ENCODE data around the gene PDZK1IP1.
"Not testable (repeated sequence)": the region's sequence is repeated elsewhere in the genome, so short reads cannot be mapped to it uniquely, and the experiment has no call there.

The PDZK1IP1 gene

DNA sequence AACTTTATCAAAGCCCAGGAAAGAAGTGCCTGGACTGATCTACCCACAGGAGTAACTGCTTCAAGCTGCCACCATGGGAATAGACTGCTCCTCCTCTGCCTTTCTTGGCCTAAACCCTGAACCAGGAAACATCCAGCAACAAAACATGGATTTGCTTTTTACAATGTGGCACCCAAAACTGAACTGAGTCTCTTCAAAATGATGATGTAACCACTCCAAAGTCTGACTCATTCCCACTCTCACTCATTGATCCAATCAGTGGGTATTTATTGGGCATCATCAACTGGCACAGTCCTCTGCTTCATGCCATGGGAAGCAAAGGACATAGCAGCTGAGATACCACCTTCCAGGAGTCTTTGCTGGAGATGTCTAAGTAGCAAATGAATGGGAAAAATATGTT lies 29.1 kb downstream of the PDZK1IP1 start:
- no peak for DNase-seq (ENCODE audit: low read depth, low spot score)
- no peak overlapping the region for H3K4me3 ChIP-seq (ENCODE audit: low read depth, low read length)
- in situ Hi-C loops (cut with HindIII; ENCODE audit: low sequenced_read_pairs), result no loop called here
- TF ChIP-seq, protein P1, sequence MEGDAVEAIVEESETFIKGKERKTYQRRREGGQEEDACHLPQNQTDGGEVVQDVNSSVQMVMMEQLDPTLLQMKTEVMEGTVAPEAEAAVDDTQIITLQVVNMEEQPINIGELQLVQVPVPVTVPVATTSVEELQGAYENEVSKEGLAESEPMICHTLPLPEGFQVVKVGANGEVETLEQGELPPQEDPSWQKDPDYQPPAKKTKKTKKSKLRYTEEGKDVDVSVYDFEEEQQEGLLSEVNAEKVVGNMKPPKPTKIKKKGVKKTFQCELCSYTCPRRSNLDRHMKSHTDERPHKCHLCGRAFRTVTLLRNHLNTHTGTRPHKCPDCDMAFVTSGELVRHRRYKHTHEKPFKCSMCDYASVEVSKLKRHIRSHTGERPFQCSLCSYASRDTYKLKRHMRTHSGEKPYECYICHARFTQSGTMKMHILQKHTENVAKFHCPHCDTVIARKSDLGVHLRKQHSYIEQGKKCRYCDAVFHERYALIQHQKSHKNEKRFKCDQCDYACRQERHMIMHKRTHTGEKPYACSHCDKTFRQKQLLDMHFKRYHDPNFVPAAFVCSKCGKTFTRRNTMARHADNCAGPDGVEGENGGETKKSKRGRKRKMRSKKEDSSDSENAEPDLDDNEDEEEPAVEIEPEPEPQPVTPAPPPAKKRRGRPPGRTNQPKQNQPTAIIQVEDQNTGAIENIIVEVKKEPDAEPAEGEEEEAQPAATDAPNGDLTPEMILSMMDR (IDR thresholded peaks at IDR 0.05; ENCODE audit: low read depth, low read length), result no peak

DNA sequence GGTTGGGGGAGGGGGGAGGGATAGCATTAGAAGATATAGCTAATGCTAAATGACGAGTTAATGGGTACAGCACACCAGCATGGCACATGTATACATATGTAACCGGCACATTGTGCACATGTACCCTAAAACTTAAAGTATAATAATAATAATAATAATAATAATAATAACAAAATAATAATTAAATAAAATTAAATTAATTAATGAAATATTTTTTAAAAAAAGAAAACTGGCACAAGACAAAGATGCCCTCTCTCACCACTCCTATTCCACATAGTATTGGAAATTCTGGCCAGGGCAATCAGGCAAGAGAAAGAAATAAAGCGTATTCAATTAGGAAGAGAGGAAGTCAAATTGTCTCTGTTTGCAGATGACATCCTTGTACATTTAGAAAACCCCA lies 31.9 kb downstream of the PDZK1IP1 start:
- DNase-seq (ENCODE audit: low read depth, low spot score); H3K4me3 ChIP-seq (ENCODE audit: low read depth, low read length); in situ Hi-C loops (cut with HindIII; ENCODE audit: low sequenced_read_pairs): not testable (repeated sequence)

DNA sequence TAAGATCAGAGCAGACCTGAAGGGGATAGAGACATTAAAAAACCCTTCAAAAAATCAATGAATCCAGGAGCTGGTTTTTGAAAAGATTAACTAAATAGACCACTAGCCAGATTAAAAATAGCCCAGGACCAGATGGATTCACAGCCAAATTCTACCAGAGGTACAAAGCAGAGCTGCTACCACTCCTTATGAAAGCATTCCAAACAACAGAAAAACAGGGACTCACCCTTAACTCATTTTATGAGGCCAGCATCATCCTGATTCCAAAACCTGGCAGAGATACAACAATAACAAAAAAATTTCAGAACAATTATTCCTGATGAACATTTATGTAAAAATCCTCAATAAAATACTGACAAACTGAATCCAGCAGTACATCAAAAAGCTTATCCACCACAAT lies 33.4 kb downstream of the PDZK1IP1 start:
- in situ Hi-C loops (cut with HindIII; ENCODE audit: low sequenced_read_pairs); DNase-seq (ENCODE audit: low read depth, low spot score): not testable (repeated sequence)

DNA sequence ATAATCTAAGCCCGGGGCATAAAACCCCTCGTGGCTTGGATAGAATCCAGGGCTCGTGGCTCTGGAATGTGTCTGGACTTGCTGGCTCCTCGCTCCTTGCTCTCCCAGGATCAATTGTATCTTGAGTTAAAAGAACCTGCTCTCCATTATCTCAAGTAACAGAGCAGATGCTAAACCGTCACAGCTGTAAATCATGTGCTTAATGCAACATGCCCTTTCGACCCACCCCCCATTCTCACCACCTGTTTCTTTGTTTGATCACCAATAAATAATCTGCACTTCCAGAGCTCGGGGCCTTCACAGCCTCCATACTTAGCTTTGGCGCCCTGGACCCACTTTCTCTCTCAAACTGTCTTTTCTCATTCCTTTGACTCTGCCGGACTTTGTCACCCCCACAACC lies 40.7 kb downstream of the PDZK1IP1 start:
- in situ Hi-C loops (cut with HindIII; ENCODE audit: low sequenced_read_pairs); DNase-seq (ENCODE audit: low read depth, low spot score); H3K4me3 ChIP-seq (ENCODE audit: low read depth, low read length): not testable (repeated sequence)

More for the DNA sequence above, 33.4 kb downstream of the PDZK1IP1 start:
- not testable (repeated sequence) for H3K4me3 ChIP-seq (ENCODE audit: low read depth, low read length)

DNA sequence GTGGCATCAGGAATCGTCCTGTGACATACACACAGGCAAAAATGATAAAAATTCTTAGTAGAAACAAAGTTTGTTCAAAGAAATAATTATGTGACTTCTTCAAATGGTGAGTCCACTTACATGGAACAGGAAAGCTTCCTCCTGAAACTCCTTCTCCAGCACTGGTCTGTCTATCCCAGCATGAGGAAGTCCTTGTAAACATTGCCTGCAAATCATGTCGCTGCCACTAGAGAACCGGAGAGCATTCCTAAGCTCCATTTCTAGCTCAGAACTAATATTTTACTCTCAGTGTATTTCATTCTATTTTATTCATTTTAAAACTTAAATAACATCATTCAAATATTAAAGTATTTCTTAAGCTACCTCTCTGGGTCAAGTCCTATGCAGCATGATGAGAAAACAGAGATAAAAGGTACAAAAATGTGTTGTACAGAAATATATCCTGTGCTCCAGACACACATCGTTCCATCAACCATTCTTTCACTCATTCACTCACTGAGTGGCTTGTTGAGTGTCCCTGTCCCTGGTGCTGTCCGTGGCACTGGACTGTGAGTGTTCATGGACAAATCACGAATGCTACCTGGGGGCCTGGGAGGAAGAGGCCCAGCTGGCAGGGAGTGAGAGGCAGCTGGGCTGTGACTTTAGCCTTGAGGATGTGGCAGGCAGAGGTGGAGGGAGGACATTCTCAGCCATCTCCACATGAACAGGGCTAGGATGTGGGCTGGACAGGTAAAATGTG lies 42.6 kb downstream of the PDZK1IP1 start:
- in situ Hi-C loops (cut with HindIII; ENCODE audit: low sequenced_read_pairs), result no loop called here
- H3K4me3 ChIP-seq (ENCODE audit: low read depth, low read length), result no peak overlapping the region
- DNase-seq (ENCODE audit: low read depth, low spot score), result no peak
- TF ChIP-seq, protein P1 (IDR thresholded peaks at IDR 0.05; ENCODE audit: low read depth, low read length), result no peak

DNA sequence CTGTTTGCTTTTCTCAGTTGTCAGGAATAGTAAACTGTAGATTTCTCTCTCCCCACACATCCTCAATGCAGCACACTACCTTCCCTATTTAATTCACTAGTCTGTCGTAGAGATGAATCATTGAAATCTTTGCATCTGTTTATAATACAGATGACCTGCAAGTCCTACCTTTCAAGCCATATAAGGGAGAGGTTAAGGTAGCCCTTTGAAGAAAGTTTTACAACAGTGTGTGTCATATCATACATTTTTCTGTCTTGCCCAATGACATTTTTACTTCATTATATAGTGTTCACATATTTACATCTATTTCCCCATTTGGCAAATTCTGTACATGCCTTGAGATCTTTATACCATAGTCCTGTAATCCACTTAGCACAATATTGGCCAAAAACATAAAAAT lies 43.3 kb downstream of the PDZK1IP1 start:
- DNase-seq (ENCODE audit: low read depth, low spot score); in situ Hi-C loops (cut with HindIII; ENCODE audit: low sequenced_read_pairs); H3K4me3 ChIP-seq (ENCODE audit: low read depth, low read length): not testable (repeated sequence)

DNA sequence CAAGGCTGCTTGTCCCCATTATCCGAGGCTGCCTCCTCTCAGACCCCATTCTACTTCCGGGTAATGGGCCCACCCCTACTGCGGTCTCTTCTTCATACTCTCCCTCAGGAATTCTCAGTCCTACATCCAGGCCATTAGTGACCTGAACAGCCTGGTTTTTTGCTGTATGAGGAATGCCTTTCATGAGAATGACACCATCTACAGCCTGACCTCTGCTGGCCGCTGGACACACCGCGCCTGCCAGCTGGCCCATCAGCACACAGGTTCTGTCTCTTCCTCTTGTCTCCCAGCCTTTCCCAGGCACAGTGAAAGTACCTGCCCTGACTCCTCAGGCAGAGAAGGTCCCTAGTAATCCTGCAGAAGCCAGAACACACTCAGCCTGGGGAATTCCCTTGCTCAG lies 46.2 kb downstream of the PDZK1IP1 start:
- H3K4me3 ChIP-seq (ENCODE audit: low read depth, low read length); DNase-seq (ENCODE audit: low read depth, low spot score); in situ Hi-C loops (cut with HindIII; ENCODE audit: low sequenced_read_pairs): not testable (repeated sequence)
- TF ChIP-seq, protein P1 (IDR thresholded peaks at IDR 0.05; ENCODE audit: low read depth, low read length), result peak; percentile 42

DNA sequence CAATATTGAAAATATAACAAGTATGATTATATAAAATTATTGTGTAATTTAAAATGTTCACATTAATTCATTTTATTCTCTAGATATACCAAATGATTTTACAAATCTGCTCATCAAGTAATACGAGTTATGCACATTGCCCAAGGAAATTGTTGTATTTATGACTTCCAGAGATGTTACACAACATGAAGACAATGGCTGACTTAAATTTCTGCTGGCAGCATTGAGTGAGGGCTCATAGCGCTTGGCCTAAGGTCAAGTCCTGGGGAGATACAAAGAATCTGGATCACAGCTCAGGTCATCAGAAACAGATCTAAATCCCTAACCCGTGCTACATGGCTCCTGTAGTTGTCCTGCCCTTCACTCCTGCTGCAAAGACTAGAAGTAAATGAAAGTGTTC lies 49.5 kb downstream of the PDZK1IP1 start:
- H3K4me3 ChIP-seq (ENCODE audit: low read depth, low read length); in situ Hi-C loops (cut with HindIII; ENCODE audit: low sequenced_read_pairs); DNase-seq (ENCODE audit: low read depth, low spot score): not testable (repeated sequence)

DNA sequence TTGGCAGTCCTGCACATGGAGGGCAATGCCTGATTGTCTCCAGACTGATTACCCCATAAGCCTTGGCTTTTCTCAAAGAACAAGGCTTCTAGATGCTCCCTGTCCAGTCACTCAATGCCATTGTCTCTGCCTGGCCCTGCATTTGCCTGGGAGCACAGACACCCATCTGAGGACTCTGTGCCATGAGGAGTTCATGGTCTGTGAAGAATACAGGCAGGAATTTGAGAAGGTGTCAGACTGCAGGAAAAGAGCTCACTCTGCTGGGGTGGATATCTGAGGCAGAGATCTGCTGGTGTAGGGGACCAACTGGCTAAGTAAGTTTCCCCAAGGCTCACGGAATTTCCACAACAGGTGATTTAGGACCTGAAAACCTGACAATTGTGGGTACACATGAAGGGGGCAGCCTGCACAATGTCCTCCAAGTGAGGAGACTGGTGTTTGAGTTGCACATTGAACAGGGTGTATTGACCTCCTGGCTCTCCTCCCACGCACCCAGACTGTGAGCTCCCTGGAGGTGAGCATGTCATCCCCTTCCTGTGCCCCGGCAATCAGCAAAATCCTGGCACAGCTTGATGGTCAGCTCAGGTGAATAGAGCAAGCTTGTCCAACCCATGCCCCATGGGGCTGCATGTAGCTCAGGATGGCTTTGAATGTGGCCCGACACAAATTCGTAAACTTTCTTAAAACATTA lies 51.8 kb downstream of the PDZK1IP1 start:
- H3K4me3 ChIP-seq (ENCODE audit: low read depth, low read length), result no peak overlapping the region
- TF ChIP-seq, protein P1 (IDR thresholded peaks at IDR 0.05; ENCODE audit: low read depth, low read length), result no peak
- no peak for DNase-seq (ENCODE audit: low read depth, low spot score)
- in situ Hi-C loops (cut with HindIII; ENCODE audit: low sequenced_read_pairs), result no loop called here
